ENCODE measurements around the gene QRICH2. TPM values are rescaled to one million over a fixed set of nuclear protein-coding genes. Genes with fewer than 3 reads are reported as not detected.

QRICH2 gene
- total and polyA plus RNA-seq, 10 of the 15 experiments (the other 5 are each of a cell fraction or from before 2014, with no cell fraction given): 0.04 to 0.72 (median 0.25) TPM

DNA sequence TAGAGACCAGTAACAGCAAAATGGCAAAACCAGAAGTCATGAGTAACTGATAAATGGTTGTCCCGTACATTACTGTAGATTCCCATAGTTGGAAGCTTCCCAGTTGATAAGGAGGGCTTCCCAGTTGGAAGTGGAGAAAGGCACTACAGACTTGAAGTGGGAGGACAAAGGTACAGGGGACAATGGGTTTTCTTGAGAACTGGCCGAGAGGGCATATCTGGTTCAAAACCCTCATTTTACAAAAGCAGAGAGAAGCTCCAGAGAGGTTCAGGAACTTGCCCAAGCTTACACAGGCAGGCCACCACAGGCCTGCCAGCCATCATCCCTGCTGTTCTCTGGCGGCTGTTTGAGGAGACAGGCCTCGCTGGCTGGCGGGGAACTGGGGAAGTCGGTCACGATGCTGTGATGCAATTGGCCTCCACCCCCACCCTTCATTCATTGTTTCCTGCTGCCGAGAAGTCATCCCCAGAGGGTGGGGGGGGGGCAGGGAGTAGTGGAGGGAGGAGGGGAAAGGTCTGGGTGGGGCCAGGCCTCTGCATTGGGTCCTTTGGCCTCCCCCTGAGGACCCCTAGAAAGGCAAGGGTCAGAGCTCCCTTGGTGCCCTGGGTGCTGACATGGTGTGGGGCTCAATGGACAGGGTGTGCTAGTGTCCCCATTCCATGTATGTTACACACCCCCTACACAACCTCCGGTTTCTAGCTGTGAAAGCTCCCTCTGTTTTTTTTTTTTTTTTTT is 39.9 kb downstream of the QRICH2 start (continued):
- TF ChIP-seq, protein P1, sequence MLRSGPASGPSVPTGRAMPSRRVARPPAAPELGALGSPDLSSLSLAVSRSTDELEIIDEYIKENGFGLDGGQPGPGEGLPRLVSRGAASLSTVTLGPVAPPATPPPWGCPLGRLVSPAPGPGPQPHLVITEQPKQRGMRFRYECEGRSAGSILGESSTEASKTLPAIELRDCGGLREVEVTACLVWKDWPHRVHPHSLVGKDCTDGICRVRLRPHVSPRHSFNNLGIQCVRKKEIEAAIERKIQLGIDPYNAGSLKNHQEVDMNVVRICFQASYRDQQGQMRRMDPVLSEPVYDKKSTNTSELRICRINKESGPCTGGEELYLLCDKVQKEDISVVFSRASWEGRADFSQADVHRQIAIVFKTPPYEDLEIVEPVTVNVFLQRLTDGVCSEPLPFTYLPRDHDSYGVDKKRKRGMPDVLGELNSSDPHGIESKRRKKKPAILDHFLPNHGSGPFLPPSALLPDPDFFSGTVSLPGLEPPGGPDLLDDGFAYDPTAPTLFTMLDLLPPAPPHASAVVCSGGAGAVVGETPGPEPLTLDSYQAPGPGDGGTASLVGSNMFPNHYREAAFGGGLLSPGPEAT (IDR thresholded peaks at IDR 0.05; ENCODE audit: low read depth): 0 out of 2 replicates have a peak, but pooled peaks have one; percentile 19
- TF ChIP-seq MEF2A (IDR thresholded peaks at IDR 0.05; ENCODE audit: insufficient read depth, low read depth, low read length) (0 out of 2 replicates have a peak, but pooled peaks have one; percentile 51), DPF2 (IDR thresholded peaks at IDR 0.05) (peak; percentile 22; the same call in 1 of the 2 replicates), SPI1 (IDR thresholded peaks at IDR 0.05; ENCODE audit: borderline replicate concordance, insufficient read depth, low read depth, low read length) (peak; percentile 40; the same call in 1 of the 2 replicates), RFX5 (IDR thresholded peaks at IDR 0.05; ENCODE audit: low read depth, low read length) (peak; percentile 45; the same call in 1 of the 2 replicates), CHD2 (IDR thresholded peaks at IDR 0.05; ENCODE audit: borderline replicate concordance, low read depth, low read length) (peak; percentile 87), ETV6 (conservative IDR thresholded peaks at IDR 0.05 in 1 of 2, IDR thresholded peaks at IDR 0.05 in 1 of 2; ENCODE audit: borderline replicate concordance in 1 of 2, low read depth in 1 of 2) (peak in 1 of 2 experiments; percentile 78; a peak in 1 of 4 replicates), NRF1 (conservative IDR thresholded peaks at IDR 0.05; ENCODE audit: low read depth, low read length) (no peak), SMAD5 (IDR thresholded peaks at IDR 0.05; ENCODE audit: low read depth) (peak; percentile 27; the same call in 1 of the 2 replicates), PML (IDR thresholded peaks at IDR 0.05; ENCODE audit: low read length) (no peak), ATF7 (IDR thresholded peaks at IDR 0.05; ENCODE audit: low read depth) (peak; percentile 51), SIX5 (IDR thresholded peaks at IDR 0.05; ENCODE audit: low read depth, low read length, severe bottlenecking) (no peak), NR2C2 (IDR thresholded peaks at IDR 0.05; ENCODE audit: borderline replicate concordance, control insufficient read depth, insufficient read length, low read depth) (no peak), YBX1 (IDR thresholded peaks at IDR 0.05) (no peak)
- TF ChIP-seq, protein P2, sequence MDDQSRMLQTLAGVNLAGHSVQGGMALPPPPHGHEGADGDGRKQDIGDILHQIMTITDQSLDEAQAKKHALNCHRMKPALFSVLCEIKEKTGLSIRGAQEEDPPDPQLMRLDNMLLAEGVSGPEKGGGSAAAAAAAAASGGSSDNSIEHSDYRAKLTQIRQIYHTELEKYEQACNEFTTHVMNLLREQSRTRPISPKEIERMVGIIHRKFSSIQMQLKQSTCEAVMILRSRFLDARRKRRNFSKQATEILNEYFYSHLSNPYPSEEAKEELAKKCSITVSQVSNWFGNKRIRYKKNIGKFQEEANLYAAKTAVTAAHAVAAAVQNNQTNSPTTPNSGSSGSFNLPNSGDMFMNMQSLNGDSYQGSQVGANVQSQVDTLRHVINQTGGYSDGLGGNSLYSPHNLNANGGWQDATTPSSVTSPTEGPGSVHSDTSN (IDR thresholded peaks at IDR 0.05; ENCODE audit: insufficient replicate concordance, low read depth, low read length): peak; percentile 23
- TF ChIP-seq, protein P3, sequence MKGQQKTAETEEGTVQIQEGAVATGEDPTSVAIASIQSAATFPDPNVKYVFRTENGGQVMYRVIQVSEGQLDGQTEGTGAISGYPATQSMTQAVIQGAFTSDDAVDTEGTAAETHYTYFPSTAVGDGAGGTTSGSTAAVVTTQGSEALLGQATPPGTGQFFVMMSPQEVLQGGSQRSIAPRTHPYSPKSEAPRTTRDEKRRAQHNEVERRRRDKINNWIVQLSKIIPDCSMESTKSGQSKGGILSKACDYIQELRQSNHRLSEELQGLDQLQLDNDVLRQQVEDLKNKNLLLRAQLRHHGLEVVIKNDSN (IDR thresholded peaks at IDR 0.05; ENCODE audit: borderline replicate concordance, extremely low read length, insufficient read depth, low read depth, low read length): no peak
- TF ChIP-seq, protein P4, sequence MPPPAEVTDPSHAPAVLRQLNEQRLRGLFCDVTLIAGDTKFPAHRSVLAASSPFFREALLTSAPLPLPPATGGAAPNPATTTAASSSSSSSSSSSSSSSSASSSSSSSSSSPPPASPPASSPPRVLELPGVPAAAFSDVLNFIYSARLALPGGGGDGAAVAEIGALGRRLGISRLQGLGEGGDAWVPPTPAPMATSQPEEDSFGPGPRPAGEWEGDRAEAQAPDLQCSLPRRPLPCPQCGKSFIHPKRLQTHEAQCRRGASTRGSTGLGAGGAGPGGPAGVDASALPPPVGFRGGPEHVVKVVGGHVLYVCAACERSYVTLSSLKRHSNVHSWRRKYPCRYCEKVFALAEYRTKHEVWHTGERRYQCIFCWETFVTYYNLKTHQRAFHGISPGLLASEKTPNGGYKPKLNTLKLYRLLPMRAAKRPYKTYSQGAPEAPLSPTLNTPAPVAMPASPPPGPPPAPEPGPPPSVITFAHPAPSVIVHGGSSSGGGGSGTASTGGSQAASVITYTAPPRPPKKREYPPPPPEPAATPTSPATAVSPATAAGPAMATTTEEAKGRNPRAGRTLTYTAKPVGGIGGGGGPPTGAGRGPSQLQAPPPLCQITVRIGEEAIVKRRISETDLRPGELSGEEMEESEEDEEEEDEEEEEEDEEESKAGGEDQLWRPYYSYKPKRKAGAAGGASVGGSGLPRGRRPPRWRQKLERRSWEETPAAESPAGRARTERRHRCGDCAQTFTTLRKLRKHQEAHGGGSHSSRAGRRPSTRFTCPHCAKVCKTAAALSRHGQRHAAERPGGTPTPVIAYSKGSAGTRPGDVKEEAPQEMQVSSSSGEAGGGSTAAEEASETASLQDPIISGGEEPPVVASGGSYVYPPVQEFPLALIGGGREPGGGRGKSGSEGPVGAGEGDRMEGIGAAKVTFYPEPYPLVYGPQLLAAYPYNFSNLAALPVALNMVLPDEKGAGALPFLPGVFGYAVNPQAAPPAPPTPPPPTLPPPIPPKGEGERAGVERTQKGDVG (CRISPR knock-in tag; IDR thresholded peaks at IDR 0.05): 0 out of 2 replicates have a peak, but pooled peaks have one; percentile 63
- TF ChIP-seq, protein P5, sequence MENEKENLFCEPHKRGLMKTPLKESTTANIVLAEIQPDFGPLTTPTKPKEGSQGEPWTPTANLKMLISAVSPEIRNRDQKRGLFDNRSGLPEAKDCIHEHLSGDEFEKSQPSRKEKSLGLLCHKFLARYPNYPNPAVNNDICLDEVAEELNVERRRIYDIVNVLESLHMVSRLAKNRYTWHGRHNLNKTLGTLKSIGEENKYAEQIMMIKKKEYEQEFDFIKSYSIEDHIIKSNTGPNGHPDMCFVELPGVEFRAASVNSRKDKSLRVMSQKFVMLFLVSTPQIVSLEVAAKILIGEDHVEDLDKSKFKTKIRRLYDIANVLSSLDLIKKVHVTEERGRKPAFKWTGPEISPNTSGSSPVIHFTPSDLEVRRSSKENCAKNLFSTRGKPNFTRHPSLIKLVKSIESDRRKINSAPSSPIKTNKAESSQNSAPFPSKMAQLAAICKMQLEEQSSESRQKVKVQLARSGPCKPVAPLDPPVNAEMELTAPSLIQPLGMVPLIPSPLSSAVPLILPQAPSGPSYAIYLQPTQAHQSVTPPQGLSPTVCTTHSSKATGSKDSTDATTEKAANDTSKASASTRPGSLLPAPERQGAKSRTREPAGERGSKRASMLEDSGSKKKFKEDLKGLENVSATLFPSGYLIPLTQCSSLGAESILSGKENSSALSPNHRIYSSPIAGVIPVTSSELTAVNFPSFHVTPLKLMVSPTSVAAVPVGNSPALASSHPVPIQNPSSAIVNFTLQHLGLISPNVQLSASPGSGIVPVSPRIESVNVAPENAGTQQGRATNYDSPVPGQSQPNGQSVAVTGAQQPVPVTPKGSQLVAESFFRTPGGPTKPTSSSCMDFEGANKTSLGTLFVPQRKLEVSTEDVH (IDR thresholded peaks at IDR 0.05; ENCODE audit: low read depth, partially characterized antibody): no peak
